Measurements from ENCODE around the gene ACER3. TPM values are rescaled to one million over a fixed set of nuclear protein-coding genes. Genes with fewer than 3 reads are reported as not detected.

ACER3 gene
- total and polyA plus RNA-seq, 2 of the 4 experiments (the other 2 are of a cell fraction) = 3.5 to 10.0 TPM

DNA sequence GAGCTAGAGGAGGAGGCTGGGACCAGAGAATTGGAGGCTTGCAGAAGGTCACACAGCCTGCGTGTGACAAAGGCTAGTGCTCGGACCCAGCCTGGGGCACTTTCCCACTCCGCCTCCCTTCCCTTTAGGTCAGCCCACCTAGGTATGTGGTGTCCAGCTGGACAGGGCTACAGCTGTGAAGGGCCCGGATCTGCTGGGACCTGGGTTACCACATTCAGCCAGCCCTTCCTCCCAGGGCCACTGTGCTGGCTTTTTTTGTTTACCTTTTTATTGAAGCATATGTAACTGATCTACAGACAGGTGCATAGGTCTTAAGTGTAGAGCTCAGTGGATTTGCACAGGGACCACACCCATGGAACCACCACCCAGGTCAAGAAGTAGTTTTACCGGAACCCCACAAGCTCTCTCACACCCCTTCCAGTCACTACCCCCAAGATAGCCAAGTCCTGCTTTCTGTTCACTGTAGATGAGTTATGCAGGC lies 214.7 kb downstream of the ACER3 start (continued):
- TF ChIP-seq SMC3 (IDR thresholded peaks at IDR 0.05; ENCODE audit: low read depth, low read length) = no peak
- no peak for TF ChIP-seq CEBPB (IDR thresholded peaks at IDR 0.05; ENCODE audit: low read depth, low read length)
- TF ChIP-seq BHLHE40 (IDR thresholded peaks at IDR 0.05; ENCODE audit: low read depth, low read length) = no peak

Other genes with a start within 250 kb of the ACER3 start
- gene LRRC32, start 190.2 kb upstream of the ACER3 start, total RNA-seq (2012; rRNA removed) = 4.2 and 5.2 TPM in 2 replicates
- 13.0 and 13.7 TPM in 2 replicates for gene LRRC32, start 190.2 kb upstream of the ACER3 start, polyA plus RNA-seq (2012; rRNA removed)
- gene TSKU, start 77.6 kb upstream of the ACER3 start, total RNA-seq (2012; rRNA removed) = 6.4 and 6.8 TPM in 2 replicates
- 26.6 and 28.7 TPM in 2 replicates for gene TSKU, start 77.6 kb upstream of the ACER3 start, polyA plus RNA-seq (2012; rRNA removed)
- not detected in 2 replicates for gene B3GNT6, start 173.5 kb downstream of the ACER3 start, total RNA-seq (2012; rRNA removed)
- 0.03 TPM in 1 of 2 replicates, not detected in the other for gene B3GNT6, start 173.5 kb downstream of the ACER3 start, polyA plus RNA-seq (2012; rRNA removed)
- gene CAPN5, start 206.1 kb downstream of the ACER3 start, total RNA-seq (2012; rRNA removed) = 8.1 TPM in 2 replicates
- gene CAPN5, start 206.1 kb downstream of the ACER3 start, polyA plus RNA-seq (2012; rRNA removed) = 24.0 and 26.9 TPM in 2 replicates
- not detected in 2 replicates for gene OMP, start 241.9 kb downstream of the ACER3 start, total RNA-seq (2012; rRNA removed)
- gene OMP, start 241.9 kb downstream of the ACER3 start, polyA plus RNA-seq (2012; rRNA removed) = 0.27 and 0.46 TPM in 2 replicates